Tibial nerve (tissue), 4 donors: ENCODE results near the gene SLC66A1. TPM values are rescaled to one million over a fixed set of nuclear protein-coding genes. Genes with fewer than 3 reads are reported as not detected.

ENCODE experiments used
- DNase-seq, 2 donors: peaks; one replicate each; pipeline ENCODE4 v3.0.0-alpha.2; 2019; ENCODE audit warnings: low spot score in 2 of 2
- H3K27ac ChIP-seq, 4 donors: fragments of 200-600 bp; sonication (generic) in 3 of 4; one replicate each; pipeline ENCODE4 v1.5.1; 2017 to 2019; ENCODE audit warnings: mild to moderate bottlenecking in 1 of 4
- H3K27me3 ChIP-seq, 2 donors: fragments of 200-600 bp; sonication (generic) in 1 of 2; one replicate each; pipeline versions ENCODE4 v1.5.1 to v1.6.0; 2017 to 2019
- H3K36me3 ChIP-seq, 3 donors: fragments of 200-600 bp; sonication (generic); one replicate each; pipeline ENCODE4 v1.5.1; 2018 to 2019
- H3K4me1 ChIP-seq, 4 donors: fragments of 200-600 bp; sonication (generic) in 3 of 4; one replicate each; pipeline ENCODE4 v1.5.1; 2017 to 2019
- H3K4me3 ChIP-seq, 4 donors: fragments of 200-600 bp; sonication (generic) in 3 of 4; one replicate each; pipeline ENCODE4 v1.5.1; 2017 to 2019; ENCODE audit warnings: mild to moderate bottlenecking in 1 of 4, moderate library complexity in 1 of 4
- H3K9me3 ChIP-seq, 4 donors: fragments of 200-600 bp; sonication (generic) in 3 of 4; one replicate each; pipeline ENCODE4 v1.5.1; 2017 to 2019
- CTCF ChIP-seq, 5 experiments: fragments of 200-600 bp in 3 of 5; fragments of 450-650 bp in 2 of 5; sonication (generic) in 3 of 5; IDR thresholded peaks; one replicate each; pipeline ENCODE4 v1.5.1; 2016 to 2019; ENCODE audit warnings: antibody characterized with exemption in 5 of 5, mild to moderate bottlenecking in 3 of 5, moderate library complexity in 2 of 5
- EP300 ChIP-seq, 2 donors: sonication (generic); formaldehyde crosslinking; IDR thresholded peaks; one replicate each; pipeline ENCODE4 v1.6.1; 2017; ENCODE audit warnings: antibody characterized with exemption in 2 of 2, mild to moderate bottlenecking in 1 of 2
- POLR2A ChIP-seq, 2 donors: fragments of 450-650 bp; IDR thresholded peaks; one replicate each; pipeline ENCODE4 v1.6.1; 2017; ENCODE audit warnings: antibody characterized with exemption in 2 of 2, mild to moderate bottlenecking in 2 of 2, moderate library complexity in 2 of 2
- WGBS, 2 donors: methylation state at CpG; one replicate each; pipeline ENCODE4 v1.1.5; 2018; 5-methylcytosine and 5-hydroxymethylcytosine counted together
- total RNA-seq, 4 donors: library from RNA; depleted of rRNA; stranded (reverse); fragments of >200 nt; gene quantifications; one replicate each; pipeline ENCODE4 v1.1.0, GENCODE V29; 2016

SLC66A1 gene
- total RNA-seq, 4 donors from 2014 or later: 14.4 to 30.3 (median 21.2) TPM

GRCh38 chr1:19324665-19324990, 12.5 kb downstream of the SLC66A1 start:
- Histone ChIP-seq H3K27me3 (no peaks in the 10 kb centered on the region), H3K4me1 (no peaks in the 10 kb centered on the region), H3K4me3 (no peak overlapping the region), H3K36me3 (peaks cover 0 to 88% (median 7%) of the 10 kb centered on the region in 3 donors), H3K27ac (no peak overlapping the region), H3K9me3 (no peaks in the 10 kb centered on the region)
- WGBS, 2 donors: 93 to 97% methylated on average over 8 to 9 of the region's 9 CpGs
- no peak for DNase-seq
- no peak for TF ChIP-seq POLR2A (IDR thresholded peaks at IDR 0.05)
- TF ChIP-seq CTCF (IDR thresholded peaks at IDR 0.05): no peak
- TF ChIP-seq EP300 (IDR thresholded peaks at IDR 0.05): no peak

- H3K4me1 ChIP-seq: no peaks in the 10 kb centered on the region
- H3K36me3 ChIP-seq: peaks cover 0 to 92% (median 7%) of the 10 kb centered on the region in 3 donors
- no peak overlapping the region for H3K4me3 ChIP-seq
- no peaks in the 10 kb centered on the region for H3K9me3 ChIP-seq
- H3K27ac ChIP-seq: no peak overlapping the region
- no peak for DNase-seq
- 80 to 89% methylated on average over 18 to 19 of the region's 19 CpGs for WGBS, 2 donors
- H3K27me3 ChIP-seq: no peaks in the 10 kb centered on the region
- TF ChIP-seq POLR2A (IDR thresholded peaks at IDR 0.05): no peak
- TF ChIP-seq CTCF (IDR thresholded peaks at IDR 0.05): no peak
- TF ChIP-seq EP300 (IDR thresholded peaks at IDR 0.05): no peak
These were observed 13.3 kb downstream of the SLC66A1 start for GRCh38 chr1:19325368-19325957.

GRCh38 chr1:19325958-19326747, 14.0 kb downstream of the SLC66A1 start:
- TF ChIP-seq EP300 (IDR thresholded peaks at IDR 0.05) (no peak), POLR2A (IDR thresholded peaks at IDR 0.05) (no peak), CTCF (IDR thresholded peaks at IDR 0.05) (no peak)
- H3K36me3 ChIP-seq: peaks cover 0 to 95% (median 7%) of the 10 kb centered on the region in 3 donors
- H3K9me3 ChIP-seq: no peaks in the 10 kb centered on the region
- DNase-seq: no peak
- no peaks in the 10 kb centered on the region for H3K4me1 ChIP-seq
- H3K4me3 ChIP-seq: no peak overlapping the region
- H3K27ac ChIP-seq: no peak overlapping the region
- no peaks in the 10 kb centered on the region for H3K27me3 ChIP-seq
- 77 to 86% methylated on average over 18 to 31 of the region's 32 CpGs for WGBS, 2 donors

GRCh38 chr1:19326748-19327065, 14.6 kb downstream of the SLC66A1 start:
- TF ChIP-seq EP300 (IDR thresholded peaks at IDR 0.05): no peak
- TF ChIP-seq CTCF (IDR thresholded peaks at IDR 0.05): no peak
- H3K27ac ChIP-seq: no peak overlapping the region
- DNase-seq: no peak
- no peaks in the 10 kb centered on the region for H3K4me1 ChIP-seq
- no peak overlapping the region for H3K4me3 ChIP-seq
- WGBS, 2 donors: 59 to 92% methylated on average over 6 of the region's 6 CpGs
- H3K9me3 ChIP-seq: no peaks in the 10 kb centered on the region
- peaks cover 0 to 100% (median 7%) of the 10 kb centered on the region in 3 donors for H3K36me3 ChIP-seq
- H3K27me3 ChIP-seq: no peaks in the 10 kb centered on the region

GRCh38 chr1:19327301-19327700, 15.2 kb downstream of the SLC66A1 start:
- DNase-seq: no peak
- H3K4me1 ChIP-seq: no peaks in the 10 kb centered on the region
- H3K27me3 ChIP-seq: no peaks in the 10 kb centered on the region
- no peak overlapping the region for H3K4me3 ChIP-seq
- TF ChIP-seq EP300 (IDR thresholded peaks at IDR 0.05) (no peak), CTCF (IDR thresholded peaks at IDR 0.05) (no peak), POLR2A (IDR thresholded peaks at IDR 0.05) (no peak)
- no peak overlapping the region for H3K27ac ChIP-seq
- H3K36me3 ChIP-seq: peaks cover 0 to 100% (median 7%) of the 10 kb centered on the region in 3 donors
- H3K9me3 ChIP-seq: no peaks in the 10 kb centered on the region
- WGBS, 2 donors: 84 to 86% methylated on average over 14 to 16 of the region's 16 CpGs
